HL-60/S4 treated with retinoic acid at 250 ng/mL for 4 days and 3 days (cell line): ENCODE results near the gene CCSER2.
"Not testable (repeated sequence)": the region's sequence is repeated elsewhere in the genome, so short reads cannot be mapped to it uniquely, and the experiment has no call there.

Source experiments
- in situ Hi-C: fragments of 300-500 bp; cut with MboI; formaldehyde crosslinking; loops from 2 replicates; pipeline ENCODE4 v1.7.0; 2022; ENCODE audit warnings: low sequenced_read_pairs

CCSER2 gene

GRCh38 chr10:84517554-84517953 lies 189.2 kb downstream of the CCSER2 start:
- in situ Hi-C loops, result no loop called here

- in situ Hi-C loops, result no loop called here
These were observed 190.8 kb downstream of the CCSER2 start for GRCh38 chr10:84519235-84519634.

GRCh38 chr10:84521013-84521412 lies 192.6 kb downstream of the CCSER2 start:
- in situ Hi-C loops, result no loop called here

- in situ Hi-C loops, result no loop called here
These were observed 193.1 kb downstream of the CCSER2 start for GRCh38 chr10:84521468-84521867.

GRCh38 chr10:84522612-84523462 lies 194.4 kb downstream of the CCSER2 start:
- in situ Hi-C loops, result no loop called here

GRCh38 chr10:84523526-84523925 lies 195.1 kb downstream of the CCSER2 start:
- in situ Hi-C loops, result no loop called here

GRCh38 chr10:84524435-84524834 lies 196.0 kb downstream of the CCSER2 start:
- in situ Hi-C loops, result no loop called here

- in situ Hi-C loops, result no loop called here
These were observed 196.9 kb downstream of the CCSER2 start for GRCh38 chr10:84525120-84525806.

- in situ Hi-C loops, result not testable (repeated sequence)
These were observed 197.4 kb downstream of the CCSER2 start for GRCh38 chr10:84525807-84526182.

- in situ Hi-C loops, result not testable (repeated sequence)
These were observed 199.0 kb downstream of the CCSER2 start for GRCh38 chr10:84527386-84527785.

GRCh38 chr10:84528526-84528925 lies 200.1 kb downstream of the CCSER2 start:
- in situ Hi-C loops, result not testable (repeated sequence)

- in situ Hi-C loops, result loop anchor here (10.0 kb wide), 1 partner anchor 266 kb away; no protein-coding TSS in a partner anchor
These were observed 202.4 kb downstream of the CCSER2 start for GRCh38 chr10:84530724-84531325.

GRCh38 chr10:84531396-84531795 lies 203.0 kb downstream of the CCSER2 start:
- in situ Hi-C loops, result loop anchor here (10.0 kb wide), 1 partner anchor 267 kb away; no protein-coding TSS in a partner anchor

GRCh38 chr10:84534168-84534567 lies 205.8 kb downstream of the CCSER2 start:
- in situ Hi-C loops, result loop anchor here (10.0 kb wide), 1 partner anchor 269 kb away; no protein-coding TSS in a partner anchor

- in situ Hi-C loops, result loop anchor here (10.0 kb wide), 1 partner anchor 273 kb away; no protein-coding TSS in a partner anchor
These were observed 209.1 kb downstream of the CCSER2 start for GRCh38 chr10:84537447-84537931.

GRCh38 chr10:84538036-84538435 lies 209.6 kb downstream of the CCSER2 start:
- in situ Hi-C loops, result loop anchor here (10.0 kb wide), 1 partner anchor 273 kb away; no protein-coding TSS in a partner anchor

- in situ Hi-C loops, result loop anchor here (10.0 kb wide), 1 partner anchor 274 kb away; no protein-coding TSS in a partner anchor
These were observed 210.8 kb downstream of the CCSER2 start for GRCh38 chr10:84539216-84539615.

GRCh38 chr10:84540022-84540616 lies 211.7 kb downstream of the CCSER2 start:
- in situ Hi-C loops, result no loop called here

- in situ Hi-C loops, result no loop called here
These were observed 212.4 kb downstream of the CCSER2 start for GRCh38 chr10:84540617-84541288.

- in situ Hi-C loops, result no loop called here
These were observed 212.9 kb downstream of the CCSER2 start for GRCh38 chr10:84541289-84541637.
